Amygdala (tissue), 56 donors: ENCODE results near the gene FARP1.

Experiments
- DNase-seq, 56 donors: peaks; one replicate each; lab custom pipeline; 2025; lab: John Stamatoyannopoulos, UW

FARP1 gene

GRCh38 chr13:98142380-98143156, at the start of gene FARP1:
Gene FARP1, plus strand, starts transcription at chr13:98143094. Its CDS starts 70,149 bp downstream, at chr13:98213243.
- DNase-seq: peak in 41 of 56 donors; percentile 6 to 68 (median 38)

- no peak for DNase-seq
These were observed 48.1 kb upstream of the FARP1 start for GRCh38 chr13:98094678-98095266.

- DNase-seq: no peak
These were observed 46.8 kb upstream of the FARP1 start for GRCh38 chr13:98096059-98096458.

GRCh38 chr13:98097749-98098148, 45.1 kb upstream of the FARP1 start:
- DNase-seq: no peak

- DNase-seq: no peak
These were observed 44.4 kb upstream of the FARP1 start for GRCh38 chr13:98098516-98098915.

GRCh38 chr13:98099627-98100026, 43.3 kb upstream of the FARP1 start:
- DNase-seq: no peak

- no peak for DNase-seq
These were observed 42.4 kb upstream of the FARP1 start for GRCh38 chr13:98100481-98100880.

- DNase-seq: no peak
These were observed 39.4 kb upstream of the FARP1 start for GRCh38 chr13:98103531-98103930.

- no peak for DNase-seq
These were observed 38.7 kb upstream of the FARP1 start for GRCh38 chr13:98103942-98104880.

- DNase-seq: no peak
These were observed 37.0 kb upstream of the FARP1 start for GRCh38 chr13:98105929-98106336.

- no peak for DNase-seq
These were observed 34.6 kb upstream of the FARP1 start for GRCh38 chr13:98108341-98108740.

- no peak for DNase-seq
These were observed 33.6 kb upstream of the FARP1 start for GRCh38 chr13:98109226-98109853.

- no peak for DNase-seq
These were observed 32.1 kb upstream of the FARP1 start for GRCh38 chr13:98110749-98111148.

GRCh38 chr13:98111168-98112098, 31.5 kb upstream of the FARP1 start:
- no peak for DNase-seq

GRCh38 chr13:98112456-98112855, 30.4 kb upstream of the FARP1 start:
- DNase-seq: no peak

- DNase-seq: no peak
These were observed 24.0 kb upstream of the FARP1 start for GRCh38 chr13:98118865-98119264.

- no peak for DNase-seq
These were observed 19.7 kb upstream of the FARP1 start for GRCh38 chr13:98123176-98123575.

- no peak for DNase-seq
These were observed 13.7 kb upstream of the FARP1 start for GRCh38 chr13:98129059-98129746.

GRCh38 chr13:98133946-98134345, 8.9 kb upstream of the FARP1 start:
- DNase-seq: no peak
